Activated CD4-positive, alpha-beta memory T cell treated with anti-CD3 and anti-CD28 coated beads, Interleukin-2, amount 10 ng/mL, durations not matched to agents 7 days and 5 days (primary cell): Measurements from ENCODE around the gene LYPD5. TPM values are rescaled to one million over a fixed set of nuclear protein-coding genes. Genes with fewer than 3 reads are reported as not detected.
"Not testable (repeated sequence)": the region's sequence is repeated elsewhere in the genome, so short reads cannot be mapped to it uniquely, and the experiment has no call there.

ENCODE experiments used
- CTCF ChIA-PET: fragments of 350-600 bp; sonication (Branson Sonifier 250); formaldehyde crosslinking; loops from one replicate; lab custom pipeline; 2021; ENCODE audit warnings: antibody characterized with exemption, inconsistent platforms; lab: Charles Lee
- POLR2A ChIA-PET: fragments of 350-600 bp; sonication (Branson Sonifier 250); formaldehyde crosslinking; loops from one replicate; lab custom pipeline; 2021; ENCODE audit warnings: antibody characterized with exemption; lab: Charles Lee
- DNase-seq: peaks from one replicate; pipeline ENCODE4 v3.0.0-alpha.2; 2020
- H3K27ac Mint-ChIP-seq: one replicate; pipeline ENCODE4 v1.8.0; 2021; ENCODE audit warnings: mild to moderate bottlenecking, mixed read lengths
- H3K27me3 Mint-ChIP-seq: one replicate; pipeline ENCODE4 v1.8.0; 2021; ENCODE audit warnings: mixed read lengths
- H3K36me3 Mint-ChIP-seq: one replicate; pipeline ENCODE4 v1.8.0; 2021; ENCODE audit warnings: low read depth, mixed read lengths
- H3K4me1 Mint-ChIP-seq: one replicate; pipeline ENCODE4 v1.8.0; 2021; ENCODE audit warnings: mixed read lengths
- H3K4me3 Mint-ChIP-seq: one replicate; pipeline ENCODE4 v1.8.0; 2021; ENCODE audit warnings: mild to moderate bottlenecking, mixed read lengths
- H3K9me3 Mint-ChIP-seq: one replicate; pipeline ENCODE4 v1.8.0; 2021; ENCODE audit warnings: mixed read lengths
- total RNA-seq, 2 experiments: library from RNA; stranded (reverse); gene quantifications; one replicate each; pipeline ENCODE4 v1.2.3, GENCODE V29; 2021

LYPD5 gene
- total RNA-seq, 2 experiments from 2014 or later, result 0.70 to 0.71 TPM

GRCh38 chr19:43774103-43774939 lies 27.9 kb downstream of the LYPD5 start:
- no peak for DNase-seq
- Mint-ChIP-seq H3K4me3 (no peak overlapping the region), H3K9me3 (no peaks in the 10 kb centered on the region), H3K4me1 (peaks cover 44% of the 10 kb centered on the region), H3K36me3 (peaks cover 73% of the 10 kb centered on the region), H3K27ac (no peak overlapping the region), H3K27me3 (no peaks in the 10 kb centered on the region)
- CTCF ChIA-PET, result interaction anchor here (2.0 kb wide), 1 partner anchor 29 kb away, joined by 9 read pairs; no protein-coding TSS in a partner anchor
- POLR2A ChIA-PET, result no interaction called here

GRCh38 chr19:43773725-43774102 lies 28.5 kb downstream of the LYPD5 start:
- no peaks in the 10 kb centered on the region for H3K9me3 Mint-ChIP-seq
- no peak overlapping the region for H3K27ac Mint-ChIP-seq
- CTCF ChIA-PET, result no interaction called here
- peaks cover 76% of the 10 kb centered on the region for H3K36me3 Mint-ChIP-seq
- H3K4me3 Mint-ChIP-seq, result no peak overlapping the region
- POLR2A ChIA-PET, result no interaction called here
- peaks cover 43% of the 10 kb centered on the region for H3K4me1 Mint-ChIP-seq
- DNase-seq, result no peak
- H3K27me3 Mint-ChIP-seq, result no peaks in the 10 kb centered on the region

DNA sequence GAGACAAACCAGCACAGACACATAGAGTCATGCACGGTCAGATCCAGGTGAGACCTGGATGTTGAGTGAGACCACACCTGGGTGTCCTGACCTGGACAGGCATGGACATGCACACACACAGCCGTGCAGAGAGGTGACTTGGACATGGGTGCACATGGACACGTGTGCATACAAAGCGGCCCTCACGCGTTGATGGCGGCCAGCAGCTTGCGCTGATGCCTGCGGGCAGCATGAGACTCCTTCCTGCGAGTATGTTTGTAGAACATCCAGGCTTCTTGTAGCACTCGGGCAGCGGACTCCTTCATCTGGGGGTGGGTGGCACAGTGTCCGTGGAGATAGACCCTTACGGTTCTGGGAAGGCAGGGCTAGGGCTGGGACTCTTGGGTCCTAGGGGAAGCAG lies 33.0 kb downstream of the LYPD5 start:
- Mint-ChIP-seq H3K9me3 (no peaks in the 10 kb centered on the region), H3K27ac (peak overlapping the region; percentile 23), H3K27me3 (no peaks in the 10 kb centered on the region), H3K36me3 (peaks cover 79% of the 10 kb centered on the region), H3K4me3 (no peak overlapping the region), H3K4me1 (peaks cover 51% of the 10 kb centered on the region)
- POLR2A ChIA-PET, result interaction anchor here (7.1 to 11.4 kb wide), 2 partner anchors 12 to 15 kb away, joined by 152 to 259 read pairs; partner anchors contain the start of genes KCNN4 and SMG9
- DNase-seq, result no peak
- CTCF ChIA-PET, result interaction anchor here (0.9 to 6.7 kb wide), 3 partner anchors 10 to 18 kb away, joined by 4 to 124 read pairs (median 4); partner anchors contain the start of gene KCNN4

GRCh38 chr19:43768273-43769050 lies 33.8 kb downstream of the LYPD5 start:
- Mint-ChIP-seq H3K36me3 (peaks cover 73% of the 10 kb centered on the region), H3K27me3 (no peaks in the 10 kb centered on the region), H3K9me3 (no peaks in the 10 kb centered on the region), H3K4me1 (peaks cover 58% of the 10 kb centered on the region), H3K27ac (peak overlapping the region; percentile 96), H3K4me3 (no peak overlapping the region)
- no peak for DNase-seq
- ChIA-PET POLR2A (interaction anchor here (7.1 to 11.4 kb wide), 2 partner anchors 13 to 14 kb away, joined by 152 to 259 read pairs; partner anchors contain the start of genes KCNN4 and SMG9), CTCF (interaction anchor here (0.8 to 6.7 kb wide), 6 partner anchors 11 to 40 kb away, joined by 3 to 124 read pairs (median 8); partner anchors contain the start of genes KCNN4 and SMG9)

- H3K9me3 Mint-ChIP-seq, result no peaks in the 10 kb centered on the region
- peaks cover 72% of the 10 kb centered on the region for H3K36me3 Mint-ChIP-seq
- H3K4me1 Mint-ChIP-seq, result peaks cover 64% of the 10 kb centered on the region
- DNase-seq, result no peak
- ChIA-PET POLR2A (interaction anchor here (1.0 to 11.4 kb wide), 3 partner anchors 8 to 13 kb away, joined by 4 to 259 read pairs (median 152); partner anchors contain the start of genes KCNN4 and SMG9), CTCF (interaction anchor here (0.6 to 6.7 kb wide), 4 partner anchors 11 to 239 kb away, joined by 4 to 124 read pairs (median 62); partner anchors contain the start of genes KCNN4 and SMG9)
- H3K4me3 Mint-ChIP-seq, result no peak overlapping the region
- no peaks in the 10 kb centered on the region for H3K27me3 Mint-ChIP-seq
- H3K27ac Mint-ChIP-seq, result peak overlapping the region; percentile 96
These were observed 34.4 kb downstream of the LYPD5 start for GRCh38 chr19:43767818-43768217.

DNA sequence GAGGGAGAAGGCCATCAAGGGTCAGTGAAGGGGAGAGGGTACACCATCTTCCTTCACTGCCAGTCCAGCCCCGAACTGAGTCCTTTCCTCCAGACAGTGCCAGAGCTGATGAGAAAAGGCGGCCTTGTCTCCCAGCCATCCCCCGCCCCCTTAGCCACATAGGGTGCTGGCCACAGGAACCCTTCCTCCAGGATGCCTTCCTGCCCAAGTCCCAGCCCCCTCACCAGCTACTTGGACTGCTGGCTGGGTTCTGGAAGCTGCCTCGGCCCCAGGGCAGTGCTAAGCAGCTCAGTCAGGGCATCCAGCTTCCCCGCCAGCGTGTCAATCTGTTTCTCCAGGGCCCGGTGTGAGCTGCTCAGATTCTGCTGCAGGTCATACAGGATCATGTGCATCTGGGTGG lies 34.9 kb downstream of the LYPD5 start:
- Mint-ChIP-seq H3K9me3 (no peaks in the 10 kb centered on the region), H3K27me3 (no peaks in the 10 kb centered on the region), H3K27ac (peak overlapping the region; percentile 96), H3K4me1 (peaks cover 69% of the 10 kb centered on the region), H3K4me3 (no peak overlapping the region), H3K36me3 (peaks cover 71% of the 10 kb centered on the region)
- no peak for DNase-seq
- ChIA-PET POLR2A (interaction anchor here (1.0 to 11.4 kb wide), 4 partner anchors 8 to 22 kb away, joined by 4 to 259 read pairs (median 79); partner anchors contain the start of genes KCNN4 and SMG9), CTCF (interaction anchor here (0.6 to 6.7 kb wide), 5 partner anchors 12 to 239 kb away, joined by 4 to 124 read pairs (median 12); partner anchors contain the start of genes KCNN4 and SMG9)

- peaks cover 70% of the 10 kb centered on the region for H3K4me1 Mint-ChIP-seq
- H3K9me3 Mint-ChIP-seq, result no peaks in the 10 kb centered on the region
- H3K36me3 Mint-ChIP-seq, result peaks cover 69% of the 10 kb centered on the region
- peak overlapping the region; percentile 96 for H3K27ac Mint-ChIP-seq
- H3K27me3 Mint-ChIP-seq, result no peaks in the 10 kb centered on the region
- DNase-seq, result no peak
- H3K4me3 Mint-ChIP-seq, result peak overlapping the region; percentile 56
- POLR2A ChIA-PET, result interaction anchor here (0.9 to 11.4 kb wide), 6 partner anchors 9 to 21 kb away, joined by 3 to 259 read pairs (median 6); partner anchors contain the start of genes KCNN4 and SMG9
- CTCF ChIA-PET, result interaction anchor here (0.7 to 6.7 kb wide), 14 partner anchors 12 to 327 kb away, joined by 3 to 124 read pairs (median 5); partner anchors contain the start of genes KCNN4, PLAUR and SMG9
These were observed 35.5 kb downstream of the LYPD5 start for GRCh38 chr19:43766755-43767043.

- H3K27me3 Mint-ChIP-seq, result no peaks in the 10 kb centered on the region
These were observed 37.0 kb downstream of the LYPD5 start for GRCh38 chr19:43765109-43765876.

GRCh38 chr19:43764684-43765083 lies 37.6 kb downstream of the LYPD5 start:
- Mint-ChIP-seq H3K4me1 (peaks cover 66% of the 10 kb centered on the region), H3K4me3 (peak overlapping the region; percentile 56), H3K36me3 (peaks cover 53% of the 10 kb centered on the region), H3K27ac (peak overlapping the region; percentile 96)
- H3K9me3 Mint-ChIP-seq, H3K27me3 Mint-ChIP-seq, DNase-seq: not testable (repeated sequence)
- CTCF ChIA-PET, result interaction anchor here (0.7 to 6.7 kb wide), 9 partner anchors 10 to 170 kb away, joined by 3 to 124 read pairs (median 18); partner anchors contain the start of genes KCNN4, PLAUR and SMG9
- POLR2A ChIA-PET, result interaction anchor here (0.8 to 11.4 kb wide), 7 partner anchors 10 to 96 kb away, joined by 3 to 259 read pairs (median 6); partner anchors contain the start of genes KCNN4 and SMG9

More at GRCh38 chr19:43765109-43765876, 37.0 kb downstream of the LYPD5 start:
- H3K9me3 Mint-ChIP-seq, result no peaks in the 10 kb centered on the region
- CTCF ChIA-PET, result interaction anchor here (0.7 to 6.7 kb wide), 15 partner anchors 10 to 1326 kb away, joined by 3 to 124 read pairs (median 4); partner anchors contain the start of genes KCNN4, PLAUR and SMG9
- DNase-seq, result peak; percentile 91
- POLR2A ChIA-PET, result interaction anchor here (0.8 to 11.4 kb wide), 9 partner anchors 10 to 988 kb away, joined by 3 to 259 read pairs (median 5); partner anchors contain the start of genes KCNN4 and SMG9
- peak overlapping the region; percentile 96 for H3K27ac Mint-ChIP-seq
- peaks cover 69% of the 10 kb centered on the region for H3K4me1 Mint-ChIP-seq
- H3K36me3 Mint-ChIP-seq, result peaks cover 59% of the 10 kb centered on the region
- H3K4me3 Mint-ChIP-seq, result peak overlapping the region; percentile 56

GRCh38 chr19:43763473-43763939 lies 38.7 kb downstream of the LYPD5 start:
- Mint-ChIP-seq H3K4me1 (peaks cover 67% of the 10 kb centered on the region), H3K36me3 (peaks cover 46% of the 10 kb centered on the region), H3K27ac (peak overlapping the region; percentile 63), H3K4me3 (no peak overlapping the region), H3K27me3 (no peaks in the 10 kb centered on the region), H3K9me3 (no peaks in the 10 kb centered on the region)
- ChIA-PET CTCF (interaction anchor here (1.6 kb wide), 1 partner anchor 95 kb away, joined by 7 read pairs; no protein-coding TSS in a partner anchor), POLR2A (interaction anchor here (1.3 to 11.4 kb wide), 3 partner anchors 9 to 18 kb away, joined by 3 to 259 read pairs (median 15); partner anchors contain the start of genes KCNN4 and SMG9)
- no peak for DNase-seq

DNA sequence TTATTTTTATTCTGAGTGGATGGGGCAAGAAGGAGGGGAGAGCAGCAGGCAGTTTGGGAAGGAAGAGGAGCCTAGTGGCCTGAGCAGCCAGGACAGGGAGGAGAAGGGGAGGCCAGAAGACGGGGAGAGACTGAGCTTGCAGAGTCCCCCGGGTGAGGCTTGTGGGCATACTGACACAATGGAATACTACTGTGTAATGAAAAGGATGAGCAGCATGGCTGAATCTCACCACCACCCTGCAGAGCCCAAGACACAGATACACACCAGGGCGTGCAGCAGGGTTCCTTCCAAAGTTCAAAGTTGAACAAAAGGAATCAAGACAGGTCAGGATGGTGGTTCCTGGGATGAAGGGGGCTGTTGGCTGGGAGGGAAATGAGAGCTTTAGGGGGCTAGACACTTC lies 39.4 kb downstream of the LYPD5 start:
- peaks cover 69% of the 10 kb centered on the region for H3K4me1 Mint-ChIP-seq
- H3K9me3 Mint-ChIP-seq, result no peaks in the 10 kb centered on the region
- H3K27ac Mint-ChIP-seq, result peak overlapping the region; percentile 63
- no peak for DNase-seq
- CTCF ChIA-PET, result interaction anchor here (1.6 kb wide), 1 partner anchor 94 kb away, joined by 7 read pairs; no protein-coding TSS in a partner anchor
- H3K4me3 Mint-ChIP-seq, result no peak overlapping the region
- POLR2A ChIA-PET, result interaction anchor here (1.3 to 11.4 kb wide), 4 partner anchors 8 to 18 kb away, joined by 3 to 259 read pairs (median 9); partner anchors contain the start of genes KCNN4 and SMG9
- no peaks in the 10 kb centered on the region for H3K27me3 Mint-ChIP-seq
- peaks cover 39% of the 10 kb centered on the region for H3K36me3 Mint-ChIP-seq
